Endometrium (tissue), 2 donors: Measurements from ENCODE around the gene TMEM266.

Source experiments
- FAIRE-seq: peaks from 2 replicates; lab custom pipeline; 2012; peaks lifted over from hg19 to GRCh38; lab: Jason Lieb, UNC
- donor health status: control.
- donor health status: control.

TMEM266 gene

DNA sequence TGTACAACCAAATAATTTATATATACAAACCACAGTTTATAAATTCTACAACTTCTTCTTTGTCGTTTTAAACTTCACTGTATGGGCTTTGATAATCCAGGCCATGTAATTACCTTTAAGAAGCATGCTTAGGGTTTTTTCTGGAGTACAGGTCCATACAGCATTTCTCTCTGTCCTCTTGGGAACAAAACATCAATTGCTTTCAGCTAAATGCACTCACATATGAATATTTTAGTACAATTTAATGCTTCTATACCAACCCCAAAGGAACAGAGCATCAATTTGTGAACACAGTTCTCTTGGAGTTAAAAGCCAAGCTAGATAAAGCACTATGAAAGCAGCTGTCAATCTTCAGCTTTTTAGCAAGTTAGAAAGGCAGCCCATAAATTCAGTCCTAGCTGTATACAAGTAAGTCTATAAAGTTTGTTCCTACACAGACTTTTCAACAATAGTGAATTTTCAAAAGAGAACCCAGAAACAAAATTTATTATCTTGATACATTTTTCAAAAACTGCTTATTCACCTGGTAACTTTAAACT, 185.4 kb downstream of the TMEM266 start:
- FAIRE-seq, result no peak

DNA sequence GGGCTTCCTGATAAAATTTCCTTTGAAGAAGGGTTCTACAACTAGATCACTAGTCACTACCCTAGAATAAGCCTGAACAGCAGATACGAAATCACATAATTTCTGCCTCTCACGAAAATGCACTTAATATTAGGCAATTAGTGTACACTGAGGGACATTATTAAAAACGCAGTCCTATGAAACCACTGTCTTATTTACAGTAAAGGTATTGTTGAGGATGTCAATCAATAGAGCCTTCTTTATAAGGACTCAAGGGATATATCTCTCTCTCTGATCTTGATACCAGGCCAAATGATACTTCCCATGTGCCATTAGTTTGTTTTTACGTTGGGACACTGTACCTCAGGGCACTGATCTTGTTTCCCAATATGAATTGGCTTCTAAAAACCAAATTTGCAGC, 191.9 kb downstream of the TMEM266 start:
- no peak for FAIRE-seq

DNA sequence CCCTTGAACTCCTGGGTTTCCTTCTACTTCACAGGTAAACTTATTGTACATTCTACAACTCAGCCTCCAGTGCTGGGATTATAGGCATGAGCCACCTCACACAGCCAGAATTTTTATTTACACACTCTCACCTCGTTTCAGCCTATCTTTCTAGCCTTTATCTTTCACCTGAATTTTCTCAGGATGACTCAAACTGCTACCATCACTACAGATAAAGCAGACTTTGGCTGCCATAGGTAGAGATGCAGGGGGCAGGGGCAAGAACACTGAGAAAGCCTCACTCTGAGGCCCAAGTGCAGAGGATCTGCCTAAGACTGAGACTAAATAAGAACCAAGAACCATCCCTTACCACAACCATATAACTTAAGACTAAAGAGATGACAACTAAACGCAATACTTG, 192.5 kb downstream of the TMEM266 start:
- no peak for FAIRE-seq

DNA sequence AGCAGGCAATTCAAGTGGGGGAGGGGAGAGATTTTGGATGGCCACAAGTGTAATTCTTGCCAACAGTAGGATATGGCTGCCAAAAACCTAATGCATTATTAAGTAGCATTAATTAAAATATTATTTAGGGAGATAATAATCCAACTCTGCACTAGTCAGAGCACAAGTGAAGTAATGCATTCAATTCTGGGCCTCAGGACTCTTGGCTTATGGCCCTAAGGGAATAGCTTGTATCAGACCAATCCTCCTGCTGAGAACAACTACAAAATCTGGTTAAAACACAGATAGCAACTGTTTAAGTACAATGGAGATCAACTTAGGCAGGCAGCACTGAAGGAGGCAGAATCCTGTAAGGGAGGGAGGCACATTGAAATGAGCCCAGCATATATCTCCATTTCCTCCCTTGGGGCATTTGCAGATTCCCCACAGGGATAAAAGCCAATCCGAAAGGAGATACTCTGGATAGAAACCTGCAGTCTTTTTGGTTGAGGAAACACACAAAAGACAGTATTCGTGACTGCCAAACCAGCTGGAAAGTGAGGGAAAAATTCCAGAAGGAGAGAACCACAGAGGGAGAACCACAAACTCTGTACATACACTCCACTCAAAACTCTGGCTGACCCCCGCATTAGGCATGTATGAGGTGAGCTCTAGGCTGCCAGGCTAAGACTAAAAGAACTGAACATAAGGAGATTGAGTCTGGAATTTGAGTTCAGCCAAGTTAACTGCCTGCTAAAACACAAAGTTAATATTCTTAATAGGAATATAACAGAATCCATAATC, 194.1 kb downstream of the TMEM266 start:
- FAIRE-seq, result no peak
